ENCODE results near the gene DAP. TPM values are rescaled to one million over a fixed set of nuclear protein-coding genes. Genes with fewer than 3 reads are reported as not detected.
A peak's percentile ranks its signal among the peaks of the same experiment; 100 is the strongest.

DAP gene
- total RNA-seq, 1 donor from 2014 or later: 38.5 TPM

DNA sequence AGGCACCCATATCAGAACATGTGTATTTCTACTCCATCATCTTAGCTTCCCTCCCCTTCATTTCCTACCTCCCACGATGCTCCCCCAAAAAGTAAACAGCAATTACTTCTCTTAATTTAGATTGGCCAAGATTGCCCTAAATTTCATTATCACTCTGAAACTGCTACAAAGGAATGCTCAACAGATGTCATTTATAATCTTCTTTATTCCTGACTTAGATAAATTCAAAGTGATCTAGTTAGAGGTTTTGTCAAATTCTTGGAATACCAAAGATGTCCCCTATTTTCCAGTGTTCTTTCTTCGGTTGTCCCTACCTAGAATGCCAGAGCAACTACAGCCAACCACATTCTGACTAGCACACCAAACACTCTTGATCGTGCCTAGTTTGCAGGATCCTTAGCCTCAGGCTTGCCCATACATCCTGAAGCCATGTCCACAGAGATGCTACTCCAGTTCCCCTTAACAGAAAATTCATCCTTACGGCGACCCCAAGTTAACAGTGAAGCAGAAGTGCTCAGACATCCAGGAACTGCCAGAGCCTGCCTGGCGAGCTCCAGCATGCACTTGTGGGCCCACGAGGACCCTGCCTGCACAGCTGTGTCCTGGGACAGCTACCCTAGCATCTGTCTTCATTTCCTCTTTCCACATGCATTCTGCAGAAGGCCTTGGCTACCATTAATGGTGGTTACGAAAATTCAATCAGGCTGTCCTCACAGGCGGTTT, 31.6 kb downstream of the DAP start:
- peaks cover 6% of the 10 kb centered on the region for H3K27me3 Mint-ChIP-seq (ENCODE audit: unreplicated experiment)
- peaks cover 11% of the 10 kb centered on the region for H3K9me3 Mint-ChIP-seq (ENCODE audit: unreplicated experiment)
- no peaks in the 10 kb centered on the region for H3K36me3 Mint-ChIP-seq (ENCODE audit: unreplicated experiment)
- peak overlapping the region; percentile 89 for H3K27ac Mint-ChIP-seq (ENCODE audit: unreplicated experiment)
- peak; percentile 53 for DNase-seq
- H3K4me1 Mint-ChIP-seq (ENCODE audit: low read depth, unreplicated experiment): peaks cover 35% of the 10 kb centered on the region
- TF ChIP-seq, protein P1, sequence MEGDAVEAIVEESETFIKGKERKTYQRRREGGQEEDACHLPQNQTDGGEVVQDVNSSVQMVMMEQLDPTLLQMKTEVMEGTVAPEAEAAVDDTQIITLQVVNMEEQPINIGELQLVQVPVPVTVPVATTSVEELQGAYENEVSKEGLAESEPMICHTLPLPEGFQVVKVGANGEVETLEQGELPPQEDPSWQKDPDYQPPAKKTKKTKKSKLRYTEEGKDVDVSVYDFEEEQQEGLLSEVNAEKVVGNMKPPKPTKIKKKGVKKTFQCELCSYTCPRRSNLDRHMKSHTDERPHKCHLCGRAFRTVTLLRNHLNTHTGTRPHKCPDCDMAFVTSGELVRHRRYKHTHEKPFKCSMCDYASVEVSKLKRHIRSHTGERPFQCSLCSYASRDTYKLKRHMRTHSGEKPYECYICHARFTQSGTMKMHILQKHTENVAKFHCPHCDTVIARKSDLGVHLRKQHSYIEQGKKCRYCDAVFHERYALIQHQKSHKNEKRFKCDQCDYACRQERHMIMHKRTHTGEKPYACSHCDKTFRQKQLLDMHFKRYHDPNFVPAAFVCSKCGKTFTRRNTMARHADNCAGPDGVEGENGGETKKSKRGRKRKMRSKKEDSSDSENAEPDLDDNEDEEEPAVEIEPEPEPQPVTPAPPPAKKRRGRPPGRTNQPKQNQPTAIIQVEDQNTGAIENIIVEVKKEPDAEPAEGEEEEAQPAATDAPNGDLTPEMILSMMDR (IDR thresholded peaks at IDR 0.05; ENCODE audit: partially characterized antibody, unreplicated experiment): no peak
- H3K4me3 Mint-ChIP-seq (ENCODE audit: unreplicated experiment): peak overlapping the region; percentile 19

GRCh38 chr5:10728679-10729078, 32.4 kb downstream of the DAP start:
- peaks cover 6% of the 10 kb centered on the region for H3K27me3 Mint-ChIP-seq (ENCODE audit: unreplicated experiment)
- peaks cover 29% of the 10 kb centered on the region for H3K4me1 Mint-ChIP-seq (ENCODE audit: low read depth, unreplicated experiment)
- H3K27ac Mint-ChIP-seq (ENCODE audit: unreplicated experiment): no peak overlapping the region
- H3K9me3 Mint-ChIP-seq (ENCODE audit: unreplicated experiment): peaks cover 11% of the 10 kb centered on the region
- TF ChIP-seq, protein P1 (IDR thresholded peaks at IDR 0.05; ENCODE audit: partially characterized antibody, unreplicated experiment): no peak
- H3K36me3 Mint-ChIP-seq (ENCODE audit: unreplicated experiment): no peaks in the 10 kb centered on the region
- no peak overlapping the region for H3K4me3 Mint-ChIP-seq (ENCODE audit: unreplicated experiment)
- DNase-seq: no peak

GRCh38 chr5:10727861-10728260, 33.2 kb downstream of the DAP start:
- TF ChIP-seq, protein P1 (IDR thresholded peaks at IDR 0.05; ENCODE audit: partially characterized antibody, unreplicated experiment): no peak
- no peak for DNase-seq
- Mint-ChIP-seq H3K27me3 (ENCODE audit: unreplicated experiment) (peaks cover 6% of the 10 kb centered on the region), H3K27ac (ENCODE audit: unreplicated experiment) (no peak overlapping the region), H3K4me3 (ENCODE audit: unreplicated experiment) (no peak overlapping the region), H3K36me3 (ENCODE audit: unreplicated experiment) (no peaks in the 10 kb centered on the region), H3K9me3 (ENCODE audit: unreplicated experiment) (peaks cover 11% of the 10 kb centered on the region), H3K4me1 (ENCODE audit: low read depth, unreplicated experiment) (peaks cover 29% of the 10 kb centered on the region)

GRCh38 chr5:10726913-10727517, 34.0 kb downstream of the DAP start:
- Mint-ChIP-seq H3K27me3 (ENCODE audit: unreplicated experiment) (peaks cover 6% of the 10 kb centered on the region), H3K27ac (ENCODE audit: unreplicated experiment) (no peak overlapping the region), H3K4me3 (ENCODE audit: unreplicated experiment) (no peak overlapping the region), H3K36me3 (ENCODE audit: unreplicated experiment) (no peaks in the 10 kb centered on the region), H3K9me3 (ENCODE audit: unreplicated experiment) (peaks cover 11% of the 10 kb centered on the region), H3K4me1 (ENCODE audit: low read depth, unreplicated experiment) (peaks cover 33% of the 10 kb centered on the region)
- TF ChIP-seq, protein P1 (IDR thresholded peaks at IDR 0.05; ENCODE audit: partially characterized antibody, unreplicated experiment): no peak
- no peak for DNase-seq
